BE2C (cell line): ENCODE data around the gene BACE2.

Source experiments
- DNase-seq: peaks from one replicate; pipeline ENCODE4 v3.0.0-alpha.2; 2020
- H3K27me3 ChIP-seq: fragments of 250-450 bp; sonication (Bioruptor Pico); 2 replicates; pipeline ENCODE4 v1.5.1; 2020; ENCODE audit warnings: mild to moderate bottlenecking
- H3K36me3 ChIP-seq: fragments of 250-450 bp; sonication (Bioruptor Pico); 2 replicates; pipeline ENCODE4 v1.5.1; 2020; ENCODE audit warnings: mild to moderate bottlenecking
- H3K4me1 ChIP-seq: fragments of 250-450 bp; sonication (Bioruptor Pico); 2 replicates; pipeline ENCODE4 v1.5.1; 2020
- H3K4me3 ChIP-seq: 2 replicates; pipeline ENCODE4 v1.5.1; 2011; ENCODE audit warnings: low read depth, low read length
- H3K9me3 ChIP-seq: fragments of 250-450 bp; sonication (Bioruptor Pico); 2 replicates; pipeline ENCODE4 v1.5.1; 2020
- CTCF ChIP-seq: IDR thresholded peaks from 2 replicates; pipeline ENCODE4 v1.5.1; 2012; ENCODE audit warnings: mild to moderate bottlenecking, low read depth, low read length

The BACE2 gene

GRCh38 chr21:41137889-41138288 lies 30.1 kb upstream of the BACE2 start:
- peaks cover 7% of the 10 kb centered on the region; the same call in 1 of the 2 replicates for H3K9me3 ChIP-seq
- no peaks in the 10 kb centered on the region for H3K36me3 ChIP-seq
- TF ChIP-seq CTCF, result no peak
- no peaks in the 10 kb centered on the region for H3K4me1 ChIP-seq
- no peak overlapping the region for H3K4me3 ChIP-seq
- no peak for DNase-seq
- H3K27me3 ChIP-seq, result no peaks in the 10 kb centered on the region

GRCh38 chr21:41138711-41139110 lies 29.2 kb upstream of the BACE2 start:
- no peaks in the 10 kb centered on the region for H3K4me1 ChIP-seq
- DNase-seq, result no peak
- H3K9me3 ChIP-seq, result peaks cover 7% of the 10 kb centered on the region; the same call in 1 of the 2 replicates
- H3K27me3 ChIP-seq, result no peaks in the 10 kb centered on the region
- no peak overlapping the region for H3K4me3 ChIP-seq
- no peaks in the 10 kb centered on the region for H3K36me3 ChIP-seq
- no peak for TF ChIP-seq CTCF

GRCh38 chr21:41139275-41139674 lies 28.7 kb upstream of the BACE2 start:
- Histone ChIP-seq H3K36me3 (no peaks in the 10 kb centered on the region), H3K4me3 (no peak overlapping the region), H3K27me3 (no peaks in the 10 kb centered on the region), H3K4me1 (no peaks in the 10 kb centered on the region), H3K9me3 (peaks cover 7% of the 10 kb centered on the region; the same call in 1 of the 2 replicates)
- no peak for TF ChIP-seq CTCF
- no peak for DNase-seq

GRCh38 chr21:41139951-41140350 lies 28.0 kb upstream of the BACE2 start:
- Histone ChIP-seq H3K27me3 (no peaks in the 10 kb centered on the region), H3K4me3 (no peak overlapping the region), H3K4me1 (no peaks in the 10 kb centered on the region), H3K9me3 (peaks cover 7% of the 10 kb centered on the region; the same call in 1 of the 2 replicates), H3K36me3 (no peaks in the 10 kb centered on the region)
- no peak for DNase-seq
- TF ChIP-seq CTCF, result no peak

GRCh38 chr21:41141031-41141457 lies 26.9 kb upstream of the BACE2 start:
- H3K36me3 ChIP-seq, result no peaks in the 10 kb centered on the region
- DNase-seq, result no peak
- peaks cover 7% of the 10 kb centered on the region; the same call in 1 of the 2 replicates for H3K9me3 ChIP-seq
- H3K4me3 ChIP-seq, result no peak overlapping the region
- H3K27me3 ChIP-seq, result no peaks in the 10 kb centered on the region
- TF ChIP-seq CTCF, result no peak
- H3K4me1 ChIP-seq, result no peaks in the 10 kb centered on the region

DNA sequence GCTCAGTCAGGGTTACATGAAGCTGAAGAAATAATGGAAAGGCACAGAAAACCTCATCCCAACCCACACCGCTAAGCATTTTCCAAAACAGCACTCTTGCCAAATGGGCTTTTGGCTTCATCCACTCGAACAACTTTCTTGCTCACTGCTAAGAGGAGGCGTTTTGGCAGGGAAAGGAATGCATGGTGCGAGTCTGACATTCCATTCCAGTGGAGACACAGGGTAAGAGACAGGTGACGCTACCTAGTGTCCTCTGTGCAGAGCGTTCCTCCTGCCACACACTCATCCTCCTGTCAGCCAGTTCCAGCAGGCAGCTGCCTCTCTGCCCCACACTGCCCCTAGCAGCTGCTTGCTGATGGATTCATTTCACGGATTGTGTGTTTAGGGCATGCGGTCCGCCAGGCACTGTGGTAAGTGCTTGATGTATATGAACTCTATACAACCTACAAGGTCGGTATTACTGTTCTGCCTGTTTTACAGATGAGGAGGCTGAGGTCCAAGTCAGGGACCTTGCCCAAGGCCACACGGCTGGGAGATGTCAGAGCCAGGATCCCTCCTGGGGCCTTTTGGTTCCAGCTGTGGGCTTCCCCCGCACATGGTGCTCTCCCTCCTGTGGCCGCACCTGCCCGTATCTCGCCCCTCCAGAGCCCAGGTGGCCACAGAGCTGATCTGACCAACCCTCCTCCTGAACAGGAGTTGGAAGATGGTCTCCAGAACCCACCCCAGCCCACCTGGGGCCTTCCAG lies 25.7 kb upstream of the BACE2 start:
- Histone ChIP-seq H3K4me1 (no peaks in the 10 kb centered on the region), H3K4me3 (no peak overlapping the region), H3K36me3 (no peaks in the 10 kb centered on the region), H3K9me3 (peaks cover 7% of the 10 kb centered on the region; the same call in 1 of the 2 replicates), H3K27me3 (no peaks in the 10 kb centered on the region)
- no peak for DNase-seq
- TF ChIP-seq CTCF, result no peak
